Measurements from ENCODE around the gene CDC23. TPM values are rescaled to one million over a fixed set of nuclear protein-coding genes. Genes with fewer than 3 reads are reported as not detected.

Gene CDC23
- total and polyA plus RNA-seq, 2 of the 4 experiments (the other 2 are of a cell fraction), result 21.1 to 28.0 TPM

DNA sequence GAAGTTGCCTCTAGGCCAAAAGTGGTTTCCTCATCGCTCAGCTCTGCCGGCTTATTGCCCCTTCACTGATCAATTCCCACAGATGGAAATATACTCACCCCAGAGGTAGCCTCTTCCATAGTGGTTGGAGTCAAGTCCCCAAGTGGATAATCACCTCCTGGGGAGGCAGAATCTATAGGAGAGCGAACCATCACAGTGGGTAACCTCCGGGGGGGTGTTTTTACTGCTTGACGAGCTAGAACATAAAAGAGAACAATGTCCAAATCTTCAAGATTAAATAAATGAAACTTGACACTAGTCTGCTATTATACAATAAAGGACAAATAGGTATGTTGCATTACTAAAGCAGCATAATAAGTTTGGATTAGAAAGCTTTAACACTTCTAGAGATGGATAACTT, 44.0 kb downstream of the CDC23 start:
- no peak overlapping the region for H3K4me3 ChIP-seq (ENCODE audit: insufficient read depth, low read depth, low read length)
- dilution Hi-C loops (cut with HindIII; ENCODE audit: low sequenced_read_pairs, unreplicated experiment) (no loop called here), intact Hi-C loops (cut with micrococcal nuclease) (no loop called here), in situ Hi-C loops (cut with MboI; ENCODE audit: low sequenced_read_pairs) (no loop called here)
- H2BK5ac ChIP-seq (ENCODE audit: low read depth, low read length, poor library complexity, severe bottlenecking), result no peak overlapping the region
- H2AK9ac ChIP-seq (replicated peaks; ENCODE audit: low read depth, low read length, poor library complexity), result no peak overlapping the region
- TF ChIP-seq, protein P1, sequence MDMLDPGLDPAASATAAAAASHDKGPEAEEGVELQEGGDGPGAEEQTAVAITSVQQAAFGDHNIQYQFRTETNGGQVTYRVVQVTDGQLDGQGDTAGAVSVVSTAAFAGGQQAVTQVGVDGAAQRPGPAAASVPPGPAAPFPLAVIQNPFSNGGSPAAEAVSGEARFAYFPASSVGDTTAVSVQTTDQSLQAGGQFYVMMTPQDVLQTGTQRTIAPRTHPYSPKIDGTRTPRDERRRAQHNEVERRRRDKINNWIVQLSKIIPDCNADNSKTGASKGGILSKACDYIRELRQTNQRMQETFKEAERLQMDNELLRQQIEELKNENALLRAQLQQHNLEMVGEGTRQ (IDR thresholded peaks at IDR 0.05; ENCODE audit: low read depth, low read length), result no peak
- TF ChIP-seq RCOR1 (IDR thresholded peaks at IDR 0.05; ENCODE audit: insufficient replicate concordance, low read length) (no peak), RAD21 (IDR thresholded peaks at IDR 0.05; ENCODE audit: low read length) (no peak), SMC3 (IDR thresholded peaks at IDR 0.05; ENCODE audit: low read depth, low read length) (no peak), MAFK (IDR thresholded peaks at IDR 0.05; ENCODE audit: low read depth, low read length) (no peak), CHD1 (IDR thresholded peaks at IDR 0.05; ENCODE audit: low read depth, low read length) (no peak), NFE2L2 (IDR thresholded peaks at IDR 0.05; ENCODE audit: low read depth, low read length) (no peak)
- H2AK5ac ChIP-seq (ENCODE audit: low read depth, low read length), result no peak overlapping the region
- no peak overlapping the region for H4K91ac ChIP-seq (ENCODE audit: insufficient read depth, low read depth, low read length)
- H3K27ac ChIP-seq (ENCODE audit: insufficient read depth, low read length), result no peak overlapping the region
- H3K79me1 ChIP-seq (ENCODE audit: low read depth in 1 of 2, low read length in 2 of 2), result peaks cover 14 to 19% of the 10 kb centered on the region in 2 experiments
- ChIA-PET CTCF (no interaction called here), POLR2A (ENCODE audit: unreplicated experiment) (no interaction called here)
- H3K9me3 ChIP-seq (ENCODE audit: control insufficient read depth, insufficient read depth, low read length), result no peaks in the 10 kb centered on the region
- no peak overlapping the region for H3K4me2 ChIP-seq (ENCODE audit: low read depth, low read length)
- no peaks in the 10 kb centered on the region for H3K9me1 ChIP-seq (ENCODE audit: insufficient read depth, low read length)
- H4K8ac ChIP-seq (ENCODE audit: low read depth in 2 of 2, low read length in 2 of 2), result no peak overlapping the region
- no peak overlapping the region for H2BK120ac ChIP-seq (ENCODE audit: low read depth, low read length)
- no peak overlapping the region for H3K56ac ChIP-seq (ENCODE audit: extremely low read depth, insufficient read depth, low read length)
- H2BK20ac ChIP-seq (ENCODE audit: low read depth, low read length), result no peak overlapping the region
- no peaks in the 10 kb centered on the region for H3K4me1 ChIP-seq (ENCODE audit: control insufficient read depth, insufficient read depth, low read length)
- H2AFZ ChIP-seq (replicated peaks; ENCODE audit: low read length, poor library complexity), result no peak overlapping the region
- no TSS peak for BruUV-seq (replicated peaks)
- no peak overlapping the region for H4K5ac ChIP-seq (ENCODE audit: low read depth, low read length)
- no peak overlapping the region for H3K18ac ChIP-seq (ENCODE audit: low read depth, low read length)
- no peak overlapping the region for H3K14ac ChIP-seq (replicated peaks; ENCODE audit: low read depth, low read length)
- WGBS, 2 experiments (ENCODE audit: extremely low coverage in 2 of 2, insufficient read length in 1 of 2), result no CpG with 5 or more reads among the region's 5 CpGs
- no peaks in the 10 kb centered on the region for H4K20me1 ChIP-seq (ENCODE audit: insufficient read depth, low read length)
- peaks cover 64% of the 10 kb centered on the region for H3K36me3 ChIP-seq (ENCODE audit: control insufficient read depth, insufficient read depth, low read length)
- H3K4ac ChIP-seq (ENCODE audit: low read depth, low read length), result no peak overlapping the region
- no peaks in the 10 kb centered on the region for H3K27me3 ChIP-seq (ENCODE audit: control insufficient read depth, insufficient read depth, low read length)
- no peak overlapping the region for H2BK15ac ChIP-seq (ENCODE audit: low read depth, low read length)
- H3K23ac ChIP-seq (ENCODE audit: low read depth, low read length), result no peak overlapping the region
- no peak overlapping the region for H3K9ac ChIP-seq (ENCODE audit: low read depth, low read length)
- no peak for ATAC-seq (ENCODE audit: low read depth)
- DNase-seq, result no peak
